ENCODE measurements around the gene TPH2. TPM values are rescaled to one million over a fixed set of nuclear protein-coding genes. Genes with fewer than 3 reads are reported as not detected.

Gene TPH2
- total RNA-seq, 1 donor from 2014 or later: not detected

DNA sequence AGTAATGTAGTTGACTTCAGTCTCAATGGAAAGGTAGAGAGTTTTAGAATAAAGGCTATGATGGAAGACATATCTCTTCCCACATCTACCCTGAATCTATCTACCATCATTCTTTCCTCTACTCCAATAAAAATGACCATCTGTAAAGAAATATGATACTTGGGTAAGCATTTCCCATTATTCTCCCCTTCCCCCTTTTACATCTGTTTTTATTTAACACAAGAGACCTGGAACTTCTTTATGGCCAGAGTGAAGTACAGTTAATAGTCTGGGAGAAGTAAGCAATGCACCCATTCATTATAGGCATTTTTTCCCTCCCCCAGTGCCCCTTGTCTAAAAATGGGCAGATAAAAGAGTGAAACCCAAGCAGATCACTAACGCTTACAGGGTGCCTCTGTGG, 6.5 kb downstream of the TPH2 start:
- TF ChIP-seq, protein P1, sequence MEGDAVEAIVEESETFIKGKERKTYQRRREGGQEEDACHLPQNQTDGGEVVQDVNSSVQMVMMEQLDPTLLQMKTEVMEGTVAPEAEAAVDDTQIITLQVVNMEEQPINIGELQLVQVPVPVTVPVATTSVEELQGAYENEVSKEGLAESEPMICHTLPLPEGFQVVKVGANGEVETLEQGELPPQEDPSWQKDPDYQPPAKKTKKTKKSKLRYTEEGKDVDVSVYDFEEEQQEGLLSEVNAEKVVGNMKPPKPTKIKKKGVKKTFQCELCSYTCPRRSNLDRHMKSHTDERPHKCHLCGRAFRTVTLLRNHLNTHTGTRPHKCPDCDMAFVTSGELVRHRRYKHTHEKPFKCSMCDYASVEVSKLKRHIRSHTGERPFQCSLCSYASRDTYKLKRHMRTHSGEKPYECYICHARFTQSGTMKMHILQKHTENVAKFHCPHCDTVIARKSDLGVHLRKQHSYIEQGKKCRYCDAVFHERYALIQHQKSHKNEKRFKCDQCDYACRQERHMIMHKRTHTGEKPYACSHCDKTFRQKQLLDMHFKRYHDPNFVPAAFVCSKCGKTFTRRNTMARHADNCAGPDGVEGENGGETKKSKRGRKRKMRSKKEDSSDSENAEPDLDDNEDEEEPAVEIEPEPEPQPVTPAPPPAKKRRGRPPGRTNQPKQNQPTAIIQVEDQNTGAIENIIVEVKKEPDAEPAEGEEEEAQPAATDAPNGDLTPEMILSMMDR (IDR thresholded peaks at IDR 0.05; ENCODE audit: insufficient read depth, low read length, severe bottlenecking): no peak
- FAIRE-seq: no peak

DNA sequence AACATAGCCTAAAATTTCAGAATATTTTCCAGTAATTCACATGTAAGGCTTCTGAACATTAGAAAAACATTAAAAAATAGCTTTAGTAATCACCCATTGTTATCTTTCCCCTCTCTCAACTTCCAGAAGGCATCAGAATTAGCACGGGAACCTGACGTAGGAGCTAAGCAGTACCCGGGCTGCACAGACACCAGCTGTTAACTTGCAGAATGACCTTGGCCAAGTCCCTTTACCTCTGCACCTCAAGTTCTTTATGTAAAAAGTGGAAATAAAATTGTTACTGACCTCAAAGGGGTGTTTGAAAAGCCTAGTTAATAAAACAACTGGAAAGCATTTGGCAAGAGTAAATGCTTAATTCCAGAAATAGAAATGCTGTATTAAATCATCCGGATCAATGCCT, 7.2 kb downstream of the TPH2 start:
- TF ChIP-seq, protein P1 (IDR thresholded peaks at IDR 0.05; ENCODE audit: insufficient read depth, low read length, severe bottlenecking): no peak
- DNase-seq (ENCODE audit: low read depth) (no peak), FAIRE-seq (no peak)
- Histone ChIP-seq H3K27me3 (ENCODE audit: control insufficient read depth, insufficient read depth, low read length) (no peaks in the 10 kb centered on the region), H3K4me3 (ENCODE audit: low read depth, low read length) (no peak overlapping the region), H3K36me3 (ENCODE audit: control insufficient read depth, insufficient read depth, low read length) (no peaks in the 10 kb centered on the region)

More for the DNA sequence above, 6.5 kb downstream of the TPH2 start:
- H3K27me3 ChIP-seq (ENCODE audit: control insufficient read depth, insufficient read depth, low read length): no peaks in the 10 kb centered on the region
- H3K4me3 ChIP-seq (ENCODE audit: low read depth, low read length): no peak overlapping the region
- no peaks in the 10 kb centered on the region for H3K36me3 ChIP-seq (ENCODE audit: control insufficient read depth, insufficient read depth, low read length)
- DNase-seq (ENCODE audit: low read depth): no peak

DNA sequence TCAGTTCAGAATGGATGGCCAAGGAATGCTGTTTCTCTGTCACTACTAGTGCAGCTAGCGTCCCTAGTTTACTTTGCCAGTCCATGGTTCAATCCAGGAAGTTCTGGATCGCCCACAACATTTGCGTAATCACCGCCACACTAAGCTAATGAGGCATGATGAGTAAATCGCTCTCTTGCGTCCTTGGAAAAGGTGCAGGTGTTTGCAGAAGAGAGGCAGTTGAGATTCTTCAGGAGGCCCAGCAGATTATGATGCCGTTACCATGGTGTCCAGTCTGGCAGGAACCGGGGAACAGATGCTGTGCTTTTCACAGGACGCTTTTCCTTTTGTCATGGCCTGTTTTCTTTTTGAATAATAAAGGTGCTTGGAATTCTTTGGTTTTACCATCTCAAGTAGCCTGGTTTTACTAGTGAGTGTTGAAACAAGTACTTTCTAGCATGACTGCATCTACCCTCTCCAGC, 9.0 kb downstream of the TPH2 start:
- peak; percentile 88 for DNase-seq (ENCODE audit: low read depth)
- Histone ChIP-seq H3K27me3 (ENCODE audit: control insufficient read depth, insufficient read depth, low read length) (no peaks in the 10 kb centered on the region), H3K4me3 (ENCODE audit: low read depth, low read length) (no peak overlapping the region), H3K36me3 (ENCODE audit: control insufficient read depth, insufficient read depth, low read length) (no peaks in the 10 kb centered on the region)
- TF ChIP-seq, protein P1 (IDR thresholded peaks at IDR 0.05; ENCODE audit: insufficient read depth, low read length, severe bottlenecking): no peak
- no peak for FAIRE-seq

DNA sequence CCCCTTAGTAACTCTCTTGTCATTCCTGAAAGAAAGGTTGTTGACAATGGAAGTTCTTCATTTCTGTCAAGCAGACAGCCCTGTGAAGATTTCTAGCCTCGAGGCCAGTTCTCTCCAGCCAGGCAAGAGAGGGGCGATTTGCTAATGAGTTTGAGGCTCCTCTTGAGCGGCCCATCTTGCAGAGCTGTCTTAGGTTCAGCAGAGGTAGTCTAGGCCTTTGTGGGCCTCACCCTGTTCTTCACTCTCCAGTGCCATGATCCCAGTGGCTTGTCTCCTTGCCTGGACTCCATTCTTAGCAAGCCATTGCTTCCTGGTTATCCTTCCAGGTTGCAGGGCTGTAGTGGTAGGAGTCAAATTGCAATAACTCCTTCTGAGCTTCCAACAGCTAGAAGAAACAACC, 9.7 kb downstream of the TPH2 start:
- H3K36me3 ChIP-seq (ENCODE audit: control insufficient read depth, insufficient read depth, low read length): no peaks in the 10 kb centered on the region
- FAIRE-seq (no peak), DNase-seq (ENCODE audit: low read depth) (no peak)
- TF ChIP-seq, protein P1 (IDR thresholded peaks at IDR 0.05; ENCODE audit: insufficient read depth, low read length, severe bottlenecking): no peak
- H3K4me3 ChIP-seq (ENCODE audit: low read depth, low read length): no peak overlapping the region
- H3K27me3 ChIP-seq (ENCODE audit: control insufficient read depth, insufficient read depth, low read length): no peaks in the 10 kb centered on the region

DNA sequence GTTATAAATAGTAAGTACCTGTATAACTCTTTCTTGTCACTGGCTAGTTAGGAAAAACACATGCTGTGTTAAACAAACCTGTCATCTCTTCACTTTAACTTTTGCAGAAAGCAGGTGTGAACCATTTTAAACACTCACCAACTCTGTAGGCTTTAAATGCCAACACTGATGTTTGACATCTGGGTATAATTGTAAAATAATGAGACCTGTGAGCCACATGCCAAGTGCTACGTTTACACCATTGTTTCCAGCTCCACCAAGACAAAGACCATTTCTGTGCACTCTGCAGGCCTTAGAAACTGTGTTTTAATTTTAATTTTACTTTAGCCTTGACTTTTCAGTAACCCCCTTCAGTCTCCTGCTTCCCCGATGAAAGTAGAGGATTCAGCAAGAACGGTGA, 11.0 kb downstream of the TPH2 start:
- TF ChIP-seq, protein P1 (IDR thresholded peaks at IDR 0.05; ENCODE audit: insufficient read depth, low read length, severe bottlenecking): no peak
- no peaks in the 10 kb centered on the region for H3K27me3 ChIP-seq (ENCODE audit: control insufficient read depth, insufficient read depth, low read length)
- FAIRE-seq (no peak), DNase-seq (ENCODE audit: low read depth) (no peak)
- no peaks in the 10 kb centered on the region for H3K36me3 ChIP-seq (ENCODE audit: control insufficient read depth, insufficient read depth, low read length)
- no peak overlapping the region for H3K4me3 ChIP-seq (ENCODE audit: low read depth, low read length)

DNA sequence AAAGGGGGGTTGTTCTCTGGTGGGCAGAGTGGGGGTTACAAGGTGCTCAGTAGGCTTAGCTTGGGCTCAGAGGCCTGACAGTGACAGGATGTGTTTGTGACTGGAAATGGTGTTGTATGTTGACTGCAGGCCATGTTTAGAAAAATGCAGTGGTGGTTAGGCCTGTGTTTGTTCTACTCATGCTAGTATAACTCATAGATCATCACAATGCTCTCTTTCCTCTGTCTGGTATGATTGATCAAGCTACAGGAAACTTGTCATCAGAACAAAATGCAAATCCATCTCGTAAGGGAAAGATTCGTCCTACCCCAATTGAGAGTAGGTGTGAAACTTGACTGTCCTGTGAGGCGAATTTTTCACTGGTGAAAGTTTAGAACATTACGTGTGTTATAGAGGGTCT, 11.8 kb downstream of the TPH2 start:
- FAIRE-seq (no peak), DNase-seq (ENCODE audit: low read depth) (no peak)
- Histone ChIP-seq H3K27me3 (ENCODE audit: control insufficient read depth, insufficient read depth, low read length) (no peaks in the 10 kb centered on the region), H3K4me3 (ENCODE audit: low read depth, low read length) (no peak overlapping the region), H3K36me3 (ENCODE audit: control insufficient read depth, insufficient read depth, low read length) (no peaks in the 10 kb centered on the region)
- TF ChIP-seq, protein P1 (IDR thresholded peaks at IDR 0.05; ENCODE audit: insufficient read depth, low read length, severe bottlenecking): no peak
